Hematopoietic multipotent progenitor cell (in vitro differentiated cells): ENCODE results near the gene GAS7. TPM values are rescaled to one million over a fixed set of nuclear protein-coding genes. Genes with fewer than 3 reads are reported as not detected.
"Not testable (repeated sequence)": the region's sequence is repeated elsewhere in the genome, so short reads cannot be mapped to it uniquely, and the experiment has no call there.

Experiments used
- DNase-seq, 3 donors: peaks; one replicate each; pipeline ENCODE4 v3.0.0-alpha.2; 2011 to 2015; ENCODE audit warnings: low read depth in 2 of 3, low spot score in 2 of 3
- total RNA-seq: library from RNA; depleted of rRNA; stranded (reverse); fragments of >200 nt; gene quantifications from one replicate; pipeline ENCODE4 v1.2.3, GENCODE V29; 2012

The GAS7 gene
- total RNA-seq, 1 donor, result 16.2 TPM

DNA sequence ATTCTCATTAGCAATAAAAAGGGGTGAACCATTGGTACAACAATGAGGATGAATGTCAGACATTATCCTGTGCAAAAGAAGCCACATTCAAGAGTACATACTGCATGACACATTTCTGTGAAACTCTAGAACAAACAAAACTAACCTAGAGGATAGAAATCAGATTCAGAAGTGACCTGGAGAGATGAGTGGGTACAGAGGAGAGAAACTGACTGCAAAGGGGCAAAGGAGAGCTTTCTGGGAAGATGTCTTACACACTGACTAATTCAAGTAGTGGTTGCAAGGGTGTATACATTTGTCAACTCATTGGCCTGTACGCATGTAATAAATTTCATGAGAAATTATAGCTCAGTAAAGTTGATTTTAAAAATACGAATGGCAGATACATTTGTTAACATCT, 115.6 kb downstream of the GAS7 start:
- DNase-seq, result no peak

DNA sequence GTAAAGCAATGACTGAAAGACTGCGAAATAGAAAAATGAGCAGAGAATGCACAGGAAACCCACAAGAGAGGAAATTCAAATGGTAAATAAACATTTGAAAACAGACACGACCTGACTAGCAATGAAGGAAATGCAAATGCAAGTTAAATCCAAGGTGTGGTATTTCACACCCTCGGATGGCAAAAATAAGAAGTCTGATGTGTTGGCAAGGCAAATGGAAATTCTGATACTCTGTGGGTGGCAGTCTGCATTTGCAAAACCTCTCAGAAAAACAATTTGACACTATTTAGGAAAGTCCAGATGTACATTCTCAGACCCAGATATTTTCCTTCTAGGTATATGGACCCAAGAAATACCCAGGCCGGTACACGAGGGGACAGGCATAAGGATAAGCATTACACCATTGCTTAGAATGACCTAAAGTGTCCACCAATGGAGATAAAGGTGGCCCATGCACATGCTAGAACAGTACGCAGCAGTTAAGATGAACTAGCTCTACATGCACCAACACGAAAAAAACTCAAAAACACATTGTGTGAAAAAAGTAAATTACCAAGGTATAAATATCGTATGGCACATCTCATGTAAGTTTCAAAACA, 116.7 kb downstream of the GAS7 start:
- DNase-seq, result no peak

DNA sequence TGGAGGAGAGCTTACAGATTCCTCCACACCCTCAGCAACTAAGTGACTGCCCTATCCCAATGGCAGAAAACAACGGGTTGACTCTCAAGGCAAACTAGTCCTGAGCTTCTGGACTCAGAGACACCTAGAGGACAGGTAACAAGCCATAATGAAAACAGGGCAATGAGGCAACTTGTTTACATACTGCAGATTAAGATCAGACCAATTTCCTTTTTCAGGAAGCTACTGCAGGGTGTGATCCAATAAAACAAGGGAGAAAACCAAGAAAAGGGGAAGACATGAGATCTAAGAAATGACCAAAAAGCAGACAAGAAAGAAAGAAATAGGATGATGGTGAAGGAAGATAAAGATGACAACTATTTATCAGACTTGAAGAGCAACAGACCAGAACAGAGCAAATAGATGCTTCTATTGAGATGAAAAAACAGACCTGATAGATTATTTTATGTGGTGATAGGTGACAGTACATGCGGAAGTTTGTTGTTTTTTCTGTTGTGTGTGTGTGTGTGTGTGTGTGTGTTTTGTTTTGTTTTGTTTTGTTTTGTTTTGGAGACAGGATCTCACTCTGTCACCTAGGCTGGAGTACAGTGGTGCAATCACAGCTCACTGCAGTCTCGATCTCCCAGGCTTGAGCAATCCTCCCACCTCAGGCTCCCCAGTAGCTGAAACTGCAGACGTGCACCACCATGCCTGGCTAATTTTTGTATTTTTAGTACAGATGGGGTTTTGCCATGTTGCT, 120.7 kb downstream of the GAS7 start:
- no peak for DNase-seq

DNA sequence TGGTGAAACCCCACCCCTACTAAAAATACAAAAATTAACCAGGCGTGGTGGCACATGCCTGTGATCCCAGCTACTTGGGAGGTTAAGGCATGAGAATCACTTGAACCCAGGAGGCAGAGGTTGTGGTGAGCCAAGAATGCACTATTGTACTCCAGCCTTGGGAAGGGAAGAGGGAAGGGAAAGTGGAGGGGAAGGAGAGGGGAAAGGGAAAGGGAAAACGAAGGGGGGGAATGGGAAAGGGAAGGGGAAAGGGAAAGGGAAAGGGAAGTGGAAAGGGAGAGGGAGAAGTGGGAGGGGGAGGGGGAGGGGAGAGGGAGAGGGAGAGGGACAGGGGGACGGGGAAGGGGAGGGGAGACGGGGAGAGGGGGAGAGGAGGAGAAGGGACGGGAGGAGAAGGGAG, 122.5 kb downstream of the GAS7 start:
- DNase-seq, result no peak

DNA sequence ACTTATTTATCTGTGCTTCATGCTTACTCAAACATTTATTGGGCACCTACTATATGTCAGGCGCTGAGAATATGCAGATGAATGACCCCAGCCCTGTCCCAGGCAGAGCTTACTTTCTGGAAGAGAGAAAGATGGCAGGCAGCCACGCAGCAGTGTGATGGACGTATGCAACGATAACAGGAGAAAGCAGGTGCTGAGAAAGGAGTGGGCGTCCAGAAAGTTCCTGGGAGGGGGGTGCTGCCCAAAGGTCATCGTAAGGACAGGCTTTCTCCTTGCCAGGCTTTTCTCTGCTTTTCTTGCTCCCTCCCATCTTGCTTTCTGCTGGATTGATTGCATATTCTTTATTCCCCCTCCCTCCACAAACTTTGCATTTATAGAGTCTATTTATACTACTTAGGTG, 124.5 kb downstream of the GAS7 start:
- DNase-seq, result no peak

DNA sequence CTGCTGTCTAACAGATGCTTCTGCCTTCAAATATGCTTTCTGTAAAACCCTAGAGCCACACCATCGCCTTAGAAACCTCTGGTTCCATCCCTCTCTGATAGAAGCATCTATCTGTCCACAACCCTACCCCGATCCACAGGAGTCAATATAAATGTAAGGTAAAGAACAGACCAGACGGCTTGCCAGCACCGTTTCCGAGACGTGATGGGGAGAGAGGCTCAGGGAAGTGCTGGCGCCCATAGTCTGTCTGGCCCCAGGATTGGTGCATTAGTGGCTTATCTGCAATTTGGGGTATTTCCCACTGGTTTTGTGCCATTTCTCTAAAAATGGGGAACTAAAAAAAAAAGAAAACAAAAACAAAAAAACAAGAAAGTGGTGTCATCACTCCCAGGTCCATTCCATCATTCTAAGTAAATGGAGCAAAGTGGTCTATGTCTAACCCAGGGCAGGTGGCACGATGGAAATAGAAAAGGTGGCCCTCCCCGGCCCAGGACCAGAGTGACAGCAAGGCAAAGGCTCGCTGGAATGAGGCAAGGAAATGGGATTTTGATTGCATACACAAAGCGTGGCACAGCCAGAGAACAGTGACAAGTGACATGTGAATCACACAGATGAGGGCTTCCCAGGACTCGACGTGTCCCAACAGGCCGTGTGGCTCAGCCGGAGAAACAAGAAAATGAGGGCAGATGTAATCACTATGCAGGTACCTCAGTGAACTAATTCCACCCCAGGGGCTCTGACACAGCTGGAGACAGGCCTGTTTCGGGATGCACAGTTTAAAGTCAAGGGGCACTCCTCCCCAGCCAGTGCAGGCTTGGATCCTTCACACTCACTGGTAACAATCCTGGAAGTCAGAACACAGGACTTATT, 125.6 kb downstream of the GAS7 start:
- no peak for DNase-seq

DNA sequence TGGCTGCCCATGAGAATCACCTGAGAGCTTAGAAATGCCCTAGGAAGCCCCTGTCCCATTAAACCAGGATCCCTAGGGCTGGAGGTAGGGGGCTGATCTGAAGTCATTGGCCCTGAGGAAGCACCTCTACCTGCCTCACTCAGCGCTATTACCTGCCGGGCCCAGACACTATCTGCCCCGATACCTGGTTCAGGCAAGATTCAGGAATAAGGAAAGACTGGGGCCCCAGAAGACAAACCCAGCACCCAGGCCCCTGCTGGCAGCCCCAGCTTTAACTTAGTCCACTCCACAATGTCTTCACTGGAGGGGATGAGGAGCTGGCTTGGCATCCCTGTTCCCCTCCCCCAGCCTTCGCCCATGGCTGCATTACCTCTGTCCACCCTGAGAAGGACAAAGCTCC, 126.3 kb downstream of the GAS7 start:
- no peak for DNase-seq

DNA sequence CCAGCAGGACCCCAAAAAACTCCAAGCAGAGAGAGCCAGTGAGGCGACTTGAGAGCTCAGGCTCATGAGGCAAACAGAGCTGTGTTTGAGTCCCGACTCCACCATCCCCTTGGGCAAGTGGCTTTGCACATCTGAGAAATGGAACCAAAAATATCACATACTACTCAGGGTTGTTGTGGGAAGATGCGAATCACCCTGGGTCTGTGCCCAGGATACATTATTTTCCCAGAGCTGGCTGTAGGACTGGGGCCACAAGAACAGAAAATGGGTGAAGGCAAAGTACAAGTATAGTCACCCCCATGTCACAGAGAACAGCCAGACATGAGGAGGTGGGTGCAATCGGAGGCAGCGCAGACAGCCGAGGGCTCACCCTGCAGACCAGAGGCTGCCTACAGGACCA, 127.3 kb downstream of the GAS7 start:
- no peak for DNase-seq

DNA sequence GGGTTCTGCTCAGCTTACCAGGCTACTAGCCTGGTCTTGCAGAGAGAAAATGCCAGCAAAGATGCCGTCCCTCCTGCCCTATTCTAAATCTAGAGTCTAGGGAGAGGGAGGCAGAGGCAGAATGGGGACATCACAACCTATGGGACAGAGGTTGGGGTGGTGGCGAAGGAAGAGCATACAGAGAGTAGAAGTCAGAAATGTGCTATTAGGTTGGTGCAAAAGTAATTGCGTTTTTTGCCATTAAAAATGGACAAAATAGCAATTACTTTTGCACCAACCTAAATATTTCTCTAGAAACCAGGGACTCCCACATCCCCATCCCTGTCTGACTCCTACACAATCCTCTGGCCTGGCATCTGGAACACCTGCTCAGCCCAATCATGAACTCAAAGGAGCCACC, 127.7 kb downstream of the GAS7 start:
- no peak for DNase-seq

DNA sequence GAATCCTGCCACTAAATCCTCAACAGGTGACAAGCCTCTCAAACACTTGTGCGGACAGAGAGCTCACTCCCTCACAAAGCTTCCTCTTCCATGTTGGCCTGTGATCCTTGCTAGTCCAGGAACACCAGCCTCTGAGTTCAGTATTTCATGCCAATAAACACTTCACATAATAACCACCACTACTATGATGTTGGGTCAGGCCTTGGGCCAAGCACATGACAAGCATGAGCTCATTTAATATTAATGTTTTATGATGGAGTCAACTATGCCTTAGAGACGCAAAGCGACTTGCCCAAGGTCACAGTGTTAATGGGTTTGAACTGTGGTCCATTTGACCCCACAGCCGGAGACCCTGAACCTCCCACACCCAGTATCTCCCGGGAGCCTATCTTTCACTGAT, 129.1 kb downstream of the GAS7 start:
- DNase-seq, result no peak

DNA sequence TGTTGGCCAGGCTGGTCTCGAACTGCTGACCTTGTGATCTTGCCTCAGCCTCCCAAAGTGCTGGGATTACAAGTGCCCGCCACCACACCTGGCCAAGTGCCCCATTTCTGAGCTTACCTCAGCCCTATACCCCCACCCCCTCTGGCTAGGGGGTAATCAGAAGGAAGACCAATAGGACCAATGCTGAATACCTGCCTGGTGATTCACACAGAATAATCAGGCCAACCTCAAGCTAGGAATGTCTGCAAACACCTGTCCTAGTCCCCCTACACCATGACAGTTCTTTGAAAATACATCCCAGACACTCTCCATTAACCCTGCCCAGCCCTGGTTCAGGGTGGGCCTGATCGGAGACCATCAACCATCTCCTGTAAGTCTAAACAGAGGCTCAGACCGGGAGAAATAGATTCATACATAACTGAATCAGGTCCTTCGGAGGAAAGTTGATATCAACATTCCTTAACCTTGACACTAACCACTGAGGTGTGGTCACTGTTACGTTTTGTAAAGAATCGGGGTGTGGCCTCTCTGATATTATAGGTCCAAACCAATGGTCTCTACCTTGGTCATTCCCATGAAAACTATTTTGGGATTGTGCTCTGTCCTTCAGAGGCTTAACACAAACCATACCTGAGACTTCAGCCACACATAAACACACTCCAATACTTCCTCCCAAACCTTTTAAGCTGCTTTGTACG, 130.8 kb downstream of the GAS7 start:
- DNase-seq, result no peak

DNA sequence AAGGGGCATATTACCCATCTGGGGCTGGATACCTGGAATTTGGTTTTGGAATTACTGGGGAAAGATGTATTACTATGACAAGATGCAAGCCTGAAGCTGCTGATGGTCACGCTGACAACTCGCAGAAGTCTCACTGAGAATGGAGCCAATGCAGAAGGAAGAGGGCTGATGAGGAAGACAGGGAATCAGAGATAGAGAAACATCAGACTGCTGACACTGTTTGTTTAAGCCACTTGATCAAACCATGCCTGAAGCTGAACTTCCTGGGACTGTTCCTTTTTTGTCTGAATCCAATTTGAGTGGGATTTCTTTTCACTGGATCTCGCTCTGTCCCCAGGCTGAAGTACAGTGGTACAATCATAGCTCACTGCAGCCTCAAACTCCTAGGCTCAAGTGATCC, 133.9 kb downstream of the GAS7 start:
- DNase-seq, result no peak

DNA sequence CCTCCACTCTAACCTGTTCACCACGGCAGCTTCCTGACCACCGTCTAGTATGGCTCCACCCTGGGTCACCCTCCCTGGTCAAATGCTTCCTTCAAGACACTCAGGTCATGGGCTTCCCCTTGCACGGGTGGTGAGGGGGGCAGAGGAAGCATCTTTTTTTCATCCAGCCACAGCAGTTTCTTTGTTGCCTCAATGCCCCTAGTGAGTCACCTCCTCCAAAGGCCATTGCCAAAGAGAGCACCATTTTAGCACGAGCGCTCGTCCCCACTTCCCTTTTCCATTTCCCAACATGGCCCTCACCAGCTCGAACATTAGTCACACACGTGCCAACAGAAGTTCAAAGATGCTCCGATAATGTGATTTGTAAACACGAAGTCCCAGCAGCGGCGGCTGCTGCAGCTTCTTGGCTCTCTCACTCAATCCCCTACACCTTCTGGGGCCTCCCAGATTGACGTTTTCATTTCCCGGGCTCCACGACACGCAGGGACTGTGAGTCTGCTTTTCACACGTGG, 134.6 kb downstream of the GAS7 start:
- peak in 2 of 3 donors; percentile 67 to 69 for DNase-seq

DNA sequence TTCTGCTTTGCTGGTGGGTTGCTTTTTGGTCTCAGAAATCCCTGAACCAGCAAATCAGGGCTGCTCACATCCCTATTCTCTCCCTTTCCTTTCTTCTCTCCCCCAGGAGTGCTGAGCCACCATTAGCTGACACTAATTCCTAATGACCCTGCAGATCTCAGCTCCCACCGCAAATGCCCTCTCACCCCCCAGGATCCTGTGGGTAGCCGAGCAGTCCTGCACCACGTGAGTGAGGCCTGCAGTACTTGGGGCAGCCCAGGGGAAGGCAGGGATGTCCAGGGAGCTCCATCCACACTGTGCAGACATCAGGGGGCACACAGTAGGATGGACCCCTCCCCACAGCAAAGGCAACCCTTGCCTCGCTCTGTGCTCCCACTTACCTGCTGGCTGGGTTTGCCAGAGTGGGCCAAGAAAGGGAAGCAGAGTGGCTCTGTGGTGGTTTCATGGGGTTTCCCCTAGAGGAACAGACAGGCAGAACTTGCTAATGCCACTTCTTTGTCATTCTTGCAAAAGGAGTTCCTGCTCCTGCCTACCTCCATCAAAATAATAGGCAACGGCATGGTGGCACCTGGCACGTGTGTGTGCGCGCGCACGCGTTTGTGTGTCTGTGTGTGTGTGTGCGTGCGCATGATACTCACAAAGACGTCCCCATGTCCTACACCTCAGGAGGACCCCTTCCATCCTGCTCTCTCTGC, 135.6 kb downstream of the GAS7 start:
- peak in 2 of 3 donors; percentile 53 to 64 for DNase-seq

DNA sequence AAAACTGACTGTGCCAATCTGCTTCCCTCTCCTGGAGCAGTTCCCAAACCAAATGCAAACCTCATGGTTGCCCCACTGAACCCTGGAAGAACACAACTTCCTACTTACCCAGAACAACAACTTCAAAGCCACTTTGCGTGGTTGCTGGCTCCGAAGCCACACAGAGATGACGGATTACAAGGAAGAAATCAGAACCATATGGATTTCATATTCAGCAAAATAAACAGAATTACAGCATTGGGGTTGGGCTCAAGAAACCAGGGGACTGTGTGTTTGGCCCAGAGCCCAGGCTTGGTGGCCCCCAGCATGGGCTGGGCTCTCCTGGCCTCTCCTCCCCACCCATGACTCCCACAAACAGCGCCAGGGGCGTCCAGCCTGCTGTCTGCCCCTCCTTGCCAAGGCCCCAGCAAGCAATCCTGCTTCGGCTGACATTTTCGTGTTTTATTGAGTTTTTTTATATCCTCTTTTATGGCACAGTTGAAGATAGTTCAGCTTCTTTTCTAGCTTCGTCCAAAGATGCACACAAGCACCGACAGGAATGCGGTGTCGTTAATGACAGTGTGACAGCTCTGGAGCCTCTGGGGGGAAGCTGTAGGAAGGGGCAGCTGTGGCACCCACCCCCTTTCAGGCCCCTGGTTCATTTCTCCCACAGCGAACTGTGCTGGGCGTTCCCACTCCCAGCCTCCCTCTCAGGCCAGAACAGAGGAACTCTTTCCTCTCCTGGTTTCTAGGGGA, 137.1 kb downstream of the GAS7 start:
- no peak for DNase-seq

DNA sequence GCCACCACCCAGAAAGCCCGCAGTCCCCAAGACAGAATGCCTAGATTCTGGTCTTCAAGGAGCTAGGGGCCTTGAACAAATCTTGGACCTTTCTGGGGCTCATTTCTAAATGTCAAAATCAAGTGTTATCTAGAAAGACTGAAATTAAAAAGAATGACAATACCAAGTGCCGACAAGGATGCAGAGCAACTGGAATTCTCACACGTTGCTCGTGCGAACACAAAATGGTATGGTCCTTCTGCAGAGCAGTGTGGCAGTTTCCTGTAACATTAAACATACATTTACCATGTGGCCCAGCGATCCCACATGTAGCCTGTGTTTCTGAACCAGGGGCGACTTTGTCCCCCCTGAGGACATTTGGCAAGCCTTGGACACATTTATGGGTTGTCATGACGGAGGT, 137.9 kb downstream of the GAS7 start:
- no peak for DNase-seq

DNA sequence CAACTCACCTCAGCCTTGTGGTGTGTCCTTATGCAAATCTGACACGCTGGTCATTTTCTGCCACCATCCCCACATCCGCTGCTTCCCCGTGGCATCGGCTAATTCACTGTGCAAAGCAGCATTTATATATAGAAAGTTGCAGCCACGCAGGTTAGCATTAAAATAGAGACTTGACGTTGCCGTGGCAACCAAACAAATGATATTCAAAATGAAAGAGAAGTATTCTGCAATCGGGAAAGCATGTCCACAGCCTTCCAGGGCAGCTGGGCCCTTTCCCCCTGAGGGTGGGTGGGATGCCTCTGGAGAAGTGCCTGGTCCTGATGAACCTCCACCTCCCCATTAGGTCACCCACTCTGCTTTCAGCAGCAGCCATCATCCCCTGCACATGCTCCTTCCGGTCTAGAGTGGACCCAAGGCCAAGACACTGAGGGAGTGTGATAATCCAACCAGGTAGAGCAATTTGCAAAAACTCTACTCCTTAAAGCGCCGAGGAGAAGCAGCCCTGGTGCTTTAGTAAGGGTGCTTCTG, 138.7 kb downstream of the GAS7 start:
- DNase-seq, result peak in 1 of 3 donors; percentile 66

DNA sequence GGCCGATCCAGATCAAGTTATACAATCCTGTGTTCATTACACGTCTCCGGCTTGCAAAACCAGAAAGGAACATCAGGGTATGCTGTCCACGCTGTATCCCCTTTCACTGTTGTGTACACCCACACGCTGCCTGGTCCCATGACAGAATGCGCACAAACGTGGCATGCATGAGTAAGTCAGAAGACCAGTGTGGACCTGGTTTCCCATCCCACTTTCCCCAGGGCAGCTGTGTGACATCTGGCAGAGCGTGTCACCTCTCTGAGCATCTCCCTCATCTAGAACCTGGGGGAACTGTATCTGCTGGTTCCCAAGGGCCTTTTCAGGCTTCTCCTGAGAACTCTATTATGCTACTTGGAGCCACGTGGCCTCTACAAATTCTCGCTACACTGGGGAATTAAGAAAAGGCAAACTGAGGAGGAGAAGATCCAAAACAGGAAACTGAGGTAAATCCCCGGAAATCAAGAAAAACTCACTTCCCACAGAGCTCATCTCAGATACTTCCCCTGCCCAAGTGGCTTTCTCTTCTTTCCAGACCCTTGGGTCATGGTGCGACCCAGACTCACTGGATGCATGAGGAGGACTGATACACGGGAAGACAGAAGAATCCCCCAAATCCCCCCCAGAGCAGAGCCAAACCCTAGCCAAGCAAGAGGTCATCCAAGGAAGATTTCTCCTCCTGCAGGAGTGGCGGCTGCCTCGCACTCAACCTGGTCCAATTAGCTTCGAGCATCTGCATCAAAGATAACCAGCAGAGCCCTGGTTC, 139.3 kb downstream of the GAS7 start:
- no peak for DNase-seq

DNA sequence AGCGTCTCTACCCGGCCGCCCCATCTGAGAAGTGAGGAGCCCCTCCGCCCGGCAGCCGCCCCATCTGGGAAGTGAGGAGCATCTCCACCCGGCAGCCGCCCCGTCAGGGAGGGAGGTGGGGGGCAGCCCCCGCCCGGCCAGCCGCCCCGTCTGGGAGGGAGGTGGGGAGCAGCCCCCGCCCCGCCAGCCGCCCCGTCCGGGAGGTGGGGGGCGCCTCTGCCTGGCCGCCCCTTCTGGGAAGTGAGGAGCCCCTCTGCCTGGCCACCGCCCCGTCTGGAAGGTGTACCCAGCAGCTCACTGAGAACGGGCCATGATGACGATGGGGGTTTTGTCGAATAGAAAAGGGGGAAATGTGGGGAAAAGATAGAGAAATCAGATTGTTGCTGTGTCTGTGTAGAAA, 140.9 kb downstream of the GAS7 start:
- not testable (repeated sequence) for DNase-seq
